Dermis microvascular lymphatic vessel endothelial cell (primary cell): ENCODE data around the gene HOXB8. TPM values are rescaled to one million over a fixed set of nuclear protein-coding genes. Genes with fewer than 3 reads are reported as not detected.
A peak's percentile ranks its signal among the peaks of the same experiment; 100 is the strongest.

Experiments
- DNase-seq, 2 donors: peaks; one replicate each; pipeline versions ENCODE4 v3.0.0 to v3.0.0-alpha.2; 2010; ENCODE audit warnings: low read depth in 2 of 2
- total RNA-seq: library from RNA; depleted of rRNA; stranded (reverse); fragments of >200 nt; gene quantifications from 2 replicates; pipeline ENCODE4 v1.2.1, GENCODE V29; 2014

The HOXB8 gene
- total RNA-seq, 1 donor from 2014 or later: 0.64 TPM

DNA sequence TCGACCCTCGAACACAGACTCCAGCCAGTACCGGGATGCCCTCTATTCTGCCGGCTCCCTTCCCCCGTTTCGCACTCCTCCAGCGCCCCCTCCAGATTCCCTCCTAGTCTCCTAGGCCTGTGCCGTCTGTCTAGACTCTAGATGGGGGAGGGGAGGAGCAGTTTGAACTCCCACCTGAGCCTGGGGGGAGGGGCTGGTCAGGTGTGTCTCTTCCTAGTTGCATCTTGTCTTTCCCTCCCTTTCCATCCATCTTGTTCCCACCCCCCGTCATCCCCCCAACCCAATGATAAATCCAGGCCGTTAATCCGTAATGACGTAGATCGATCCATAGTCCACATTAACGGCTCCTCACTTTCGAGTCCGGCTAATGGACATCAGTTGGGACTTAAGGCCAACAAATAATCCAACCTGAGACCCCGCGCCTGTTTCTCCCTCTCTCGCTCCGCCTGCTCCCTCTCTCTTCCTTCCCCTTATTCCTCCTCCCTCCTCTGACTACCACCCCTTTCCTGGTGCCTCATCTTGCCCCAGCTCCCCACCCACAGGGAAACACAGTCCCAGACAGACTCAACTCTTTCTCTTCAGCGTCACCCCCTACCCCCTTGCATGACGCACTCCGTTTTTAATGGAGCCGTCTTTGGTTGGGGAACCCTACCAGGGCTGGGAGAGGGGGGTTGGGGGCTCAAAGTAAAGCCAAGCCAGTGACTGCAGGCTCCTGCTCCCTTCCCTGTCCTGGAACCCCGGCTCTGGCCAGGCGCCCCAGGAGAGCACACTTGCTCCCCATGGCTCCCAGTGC, 18.2 kb downstream of the HOXB8 start:
- no peak for DNase-seq

DNA sequence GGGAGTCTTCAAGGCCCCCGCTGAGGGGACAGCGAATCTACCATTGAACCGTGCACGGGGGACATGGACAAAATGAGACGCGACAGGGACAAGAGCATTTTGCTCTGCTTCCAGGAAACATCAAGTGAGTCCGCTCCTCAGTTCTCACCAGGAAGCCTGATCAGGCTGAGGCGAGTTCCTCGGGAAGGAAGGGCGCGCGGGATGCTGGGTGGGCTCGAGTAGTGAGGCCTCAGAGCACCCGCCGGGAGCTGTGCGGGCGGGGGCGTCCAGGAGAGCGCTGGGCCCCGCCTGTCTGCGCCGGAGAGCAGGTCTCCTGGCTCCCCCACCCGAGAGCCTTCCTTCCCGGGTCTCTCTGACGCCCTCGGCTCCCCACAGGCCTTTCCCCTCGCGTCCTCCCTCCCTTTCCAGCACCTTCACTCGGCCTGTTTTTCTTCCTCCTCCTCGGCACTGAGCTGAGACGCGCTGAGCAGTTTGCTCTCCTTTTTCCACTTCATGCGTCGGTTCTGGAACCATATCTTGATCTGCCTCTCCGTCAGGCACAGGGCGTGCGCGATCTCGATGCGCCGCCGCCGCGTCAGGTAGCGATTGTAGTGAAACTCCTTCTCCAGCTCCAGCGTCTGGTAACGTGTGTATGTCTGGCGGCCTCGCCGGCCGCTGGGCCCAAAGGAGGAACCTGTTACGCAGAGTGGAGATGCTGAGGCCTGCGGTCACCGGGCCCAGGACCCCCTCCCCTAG, 18.9 kb downstream of the HOXB8 start:
- no peak for DNase-seq

DNA sequence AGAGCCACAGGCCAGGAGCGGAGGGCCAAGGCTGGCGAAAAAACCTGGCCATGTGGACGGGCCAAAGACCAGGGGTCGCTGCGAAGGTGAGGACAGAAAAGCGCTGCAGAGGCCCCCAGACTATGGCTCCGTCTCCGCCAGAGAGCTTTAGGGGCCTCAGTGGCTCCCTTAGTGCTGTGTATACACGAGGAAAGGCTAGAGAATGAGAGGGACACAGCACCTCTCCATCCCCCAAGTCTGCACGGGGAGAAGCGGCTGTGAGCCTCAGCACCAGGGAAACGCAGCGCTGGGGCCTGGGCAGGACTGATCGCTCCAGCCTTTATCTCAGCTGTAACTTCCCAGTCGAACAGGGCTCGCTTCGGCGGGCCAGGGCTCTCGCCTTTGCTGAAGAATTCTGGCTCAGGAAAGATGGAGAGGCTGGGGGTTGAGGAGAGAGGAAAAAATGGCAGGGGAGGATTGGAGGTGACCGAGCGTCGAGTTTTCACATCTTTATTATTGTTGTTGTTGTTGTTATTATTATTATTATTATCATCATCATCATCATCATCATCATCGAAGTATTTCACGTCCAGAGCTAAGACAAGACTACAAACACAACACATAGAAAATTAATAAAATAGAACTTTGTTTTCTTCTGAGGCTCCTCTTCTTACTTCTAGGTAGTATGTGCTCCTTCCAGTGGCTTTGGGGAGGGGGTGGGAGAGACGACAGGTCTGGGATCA, 19.7 kb downstream of the HOXB8 start:
- no peak for DNase-seq

DNA sequence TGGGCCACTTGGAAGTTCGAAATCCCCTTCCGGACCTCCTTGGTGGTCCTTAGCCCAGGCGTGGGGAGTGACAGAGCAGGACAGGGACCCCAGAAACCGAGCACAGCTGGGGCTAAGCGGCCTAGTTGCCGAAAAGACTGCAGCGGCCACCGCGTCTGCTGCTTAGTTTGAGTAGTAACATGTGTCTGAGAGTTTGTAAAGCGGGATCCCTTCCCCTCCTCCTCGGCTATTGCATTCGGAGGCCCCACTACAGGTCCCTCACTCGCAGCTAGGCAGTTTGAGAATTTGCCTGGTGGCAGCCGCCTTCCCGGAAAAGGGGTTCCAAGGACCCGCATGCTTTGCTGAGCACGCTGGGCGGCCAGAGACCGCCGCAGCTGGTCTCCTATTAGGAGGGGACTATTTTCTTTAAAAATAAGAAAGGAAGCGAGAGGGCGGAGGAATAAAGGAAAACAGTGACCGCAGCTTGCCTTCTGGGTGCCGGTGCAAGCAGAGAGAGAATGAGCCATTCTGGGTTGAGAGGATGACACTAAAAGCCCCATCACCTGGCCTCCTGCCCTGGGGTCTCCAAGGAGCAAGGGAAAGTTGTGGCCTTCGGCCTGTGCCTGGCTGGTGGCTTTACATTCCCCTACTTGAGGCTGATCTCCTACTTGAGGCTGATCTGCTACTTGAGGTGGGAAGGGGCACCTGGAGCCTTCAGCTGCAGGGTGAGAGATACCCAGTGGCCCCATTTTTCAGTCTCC, 20.4 kb downstream of the HOXB8 start:
- no peak for DNase-seq

DNA sequence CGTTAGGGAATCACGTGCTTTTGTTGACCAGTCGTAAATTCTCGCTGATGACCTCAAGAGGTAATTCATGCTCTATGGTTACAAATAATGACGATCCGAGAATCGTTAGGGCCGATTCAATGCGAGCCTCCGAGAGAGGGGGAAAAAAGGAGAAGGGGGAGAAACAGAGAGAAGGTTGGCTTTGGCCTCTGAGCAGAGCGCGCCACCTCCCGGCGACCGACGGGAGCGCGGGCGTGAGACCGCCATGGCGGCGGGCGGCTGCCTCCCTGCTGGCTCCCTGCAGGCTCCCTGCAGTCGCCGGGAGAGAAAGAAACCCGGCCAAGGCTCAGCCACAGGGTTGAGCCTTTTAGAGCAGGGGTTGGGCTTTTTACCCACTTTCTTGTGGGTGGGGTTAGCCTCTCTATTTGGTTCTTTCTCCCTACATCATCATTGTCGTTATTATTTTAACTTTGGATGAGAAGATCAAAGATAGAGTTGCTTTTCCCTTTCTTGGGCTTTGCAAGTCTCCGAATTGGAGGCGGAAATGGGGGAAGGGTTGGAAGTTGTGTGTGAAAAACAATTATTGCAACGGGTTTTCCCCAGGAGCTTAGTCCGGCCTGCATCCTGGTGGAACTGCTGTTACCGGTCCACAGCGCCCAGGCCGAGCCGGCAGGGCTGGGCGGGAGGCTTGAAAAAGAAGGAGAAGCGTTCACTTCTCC, 21.1 kb downstream of the HOXB8 start:
- peak in 1 of 2 donors; percentile 78 for DNase-seq

DNA sequence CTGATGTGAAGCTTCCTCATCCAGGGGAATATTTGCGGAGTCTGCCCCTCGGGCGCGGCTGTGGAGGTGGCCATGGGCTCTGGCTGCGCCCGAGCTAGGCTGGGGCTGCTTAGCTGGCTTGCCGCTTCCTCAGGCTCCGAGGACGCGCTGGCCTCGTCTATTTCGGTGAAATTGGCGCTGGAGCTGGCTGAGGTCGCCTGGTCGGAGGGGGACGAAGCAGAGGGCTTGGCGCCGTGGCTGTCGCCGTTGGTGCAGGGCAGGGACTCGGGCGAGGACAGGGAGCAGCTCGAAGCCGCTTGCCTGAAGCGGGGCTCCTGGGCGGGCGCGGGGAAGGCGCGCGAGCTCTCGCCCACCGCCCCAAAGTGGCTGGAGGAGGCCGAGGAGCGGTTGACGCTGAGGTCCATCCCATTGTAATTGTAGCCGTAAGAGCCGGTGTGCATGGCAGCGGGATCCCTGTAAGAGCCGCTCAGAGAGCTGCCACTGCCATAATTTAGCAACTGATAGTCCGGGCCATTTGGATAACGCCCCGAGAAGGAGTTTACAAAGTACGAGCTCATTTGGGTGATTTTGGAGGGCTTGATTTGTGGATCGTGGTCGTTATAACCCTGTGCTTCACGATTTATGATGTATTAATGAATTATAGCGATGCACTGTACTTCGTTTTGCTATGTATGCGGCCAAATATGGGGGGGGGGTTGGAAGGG, 21.8 kb downstream of the HOXB8 start, which contains the start of gene HOXB5:
HOXB5 (minus strand) TSS at position 654 of the 704 bp plus-strand sequence; CDS start at position 557, 97 bp downstream.
- DNase-seq: no peak

DNA sequence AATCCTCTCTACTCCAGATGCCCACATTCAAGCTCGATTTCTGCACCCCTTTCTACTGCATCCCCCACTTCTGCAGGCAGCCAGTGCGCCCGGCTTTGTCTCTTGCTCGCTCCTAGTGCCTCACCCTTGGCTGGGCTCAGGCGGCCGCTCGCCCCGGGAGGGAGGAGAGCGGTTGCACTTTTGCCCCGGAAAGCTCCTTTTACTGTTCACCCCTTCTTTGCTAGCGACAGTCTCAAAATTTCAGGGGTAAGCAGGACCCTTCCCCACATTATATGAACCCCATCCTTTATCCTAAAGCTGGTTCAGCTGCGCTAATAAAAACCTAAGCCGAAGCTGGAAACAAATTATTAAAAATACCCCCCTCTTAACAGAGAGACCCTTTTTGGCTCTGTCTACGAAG, 22.5 kb downstream of the HOXB8 start:
- DNase-seq: no peak

DNA sequence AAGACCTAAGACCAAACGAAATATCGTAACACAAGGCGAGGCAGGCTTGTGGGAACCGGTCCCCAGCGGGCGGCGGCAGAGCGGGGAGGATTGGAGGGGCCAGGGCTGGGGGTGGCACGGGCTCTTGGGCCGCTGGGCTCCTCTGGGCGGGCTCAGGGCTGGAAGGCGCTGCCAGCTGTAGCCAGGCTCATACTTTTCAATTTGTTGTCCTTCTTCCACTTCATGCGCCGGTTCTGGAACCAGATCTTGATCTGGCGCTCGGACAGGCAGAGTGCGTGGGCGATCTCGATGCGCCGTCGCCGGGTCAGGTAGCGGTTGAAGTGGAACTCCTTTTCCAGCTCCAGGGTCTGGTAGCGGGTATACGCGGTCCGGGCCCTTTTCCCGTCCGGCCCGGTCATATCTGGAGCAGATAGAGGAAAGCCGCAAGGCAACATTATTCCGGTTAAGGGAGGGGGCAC, 23.0 kb downstream of the HOXB8 start:
- DNase-seq: no peak

DNA sequence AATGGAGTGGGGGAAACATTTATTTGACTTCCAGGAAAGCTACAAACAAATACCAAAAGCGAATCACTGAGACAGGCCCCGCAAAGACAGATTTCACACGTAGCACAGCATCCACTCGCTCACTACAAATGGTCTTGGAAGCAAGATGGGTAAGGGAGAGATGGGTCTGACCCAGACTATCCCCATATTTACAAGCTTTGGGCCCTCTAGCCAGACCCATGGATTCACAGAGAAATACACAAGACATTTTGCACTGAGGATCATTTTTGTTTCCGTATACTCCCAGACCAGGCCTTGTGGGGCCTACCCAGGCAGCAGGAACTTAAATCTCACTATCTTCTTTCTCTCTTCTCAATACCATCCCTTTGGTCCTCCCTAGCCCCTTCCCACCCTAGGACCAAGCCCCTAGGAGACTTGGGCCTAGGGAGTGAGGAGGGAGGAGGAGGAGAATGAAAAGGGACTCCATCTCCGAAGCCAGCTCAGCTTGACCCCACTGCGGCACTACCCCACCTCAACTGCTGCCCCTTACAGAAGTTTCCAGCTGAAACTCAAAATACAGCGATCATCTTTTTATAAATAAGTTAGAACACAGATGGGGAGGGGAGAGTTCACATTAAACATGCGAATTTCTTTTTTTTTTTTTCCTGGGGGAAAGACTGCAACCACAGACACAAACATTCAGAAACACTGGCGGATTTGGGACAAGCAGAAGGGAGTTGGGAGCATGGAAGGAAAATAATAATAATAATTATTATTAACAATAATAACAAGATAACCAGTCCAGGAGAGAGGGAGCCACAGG, 23.6 kb downstream of the HOXB8 start:
- DNase-seq: no peak

DNA sequence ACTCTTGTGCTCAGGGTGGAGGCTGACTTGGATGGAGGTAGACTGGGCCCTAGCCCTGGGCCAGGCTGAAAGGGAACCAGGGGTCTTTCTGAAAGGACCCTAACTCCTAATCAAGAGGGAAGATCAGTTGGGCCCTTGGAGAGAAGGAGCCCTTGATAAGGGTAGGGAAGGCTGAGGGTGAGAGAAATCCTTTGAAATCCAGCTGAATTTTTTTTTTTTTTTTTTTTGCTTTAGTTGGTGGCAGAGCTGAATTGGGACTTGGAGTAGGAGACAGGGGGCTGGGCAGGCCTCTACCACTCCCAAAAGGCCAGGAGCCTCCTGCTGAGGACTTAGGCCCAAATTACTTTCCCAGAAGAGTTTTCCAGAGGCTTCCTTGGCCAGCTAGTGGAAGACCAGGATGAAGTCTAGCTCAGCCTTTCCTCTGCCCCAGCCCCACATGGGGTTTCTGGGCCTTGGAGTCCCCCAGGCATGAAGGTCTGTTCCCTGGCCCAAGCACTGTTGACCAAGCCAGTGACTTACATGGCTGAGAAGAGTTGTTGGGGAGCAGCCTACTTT, 24.4 kb downstream of the HOXB8 start:
- no peak for DNase-seq

DNA sequence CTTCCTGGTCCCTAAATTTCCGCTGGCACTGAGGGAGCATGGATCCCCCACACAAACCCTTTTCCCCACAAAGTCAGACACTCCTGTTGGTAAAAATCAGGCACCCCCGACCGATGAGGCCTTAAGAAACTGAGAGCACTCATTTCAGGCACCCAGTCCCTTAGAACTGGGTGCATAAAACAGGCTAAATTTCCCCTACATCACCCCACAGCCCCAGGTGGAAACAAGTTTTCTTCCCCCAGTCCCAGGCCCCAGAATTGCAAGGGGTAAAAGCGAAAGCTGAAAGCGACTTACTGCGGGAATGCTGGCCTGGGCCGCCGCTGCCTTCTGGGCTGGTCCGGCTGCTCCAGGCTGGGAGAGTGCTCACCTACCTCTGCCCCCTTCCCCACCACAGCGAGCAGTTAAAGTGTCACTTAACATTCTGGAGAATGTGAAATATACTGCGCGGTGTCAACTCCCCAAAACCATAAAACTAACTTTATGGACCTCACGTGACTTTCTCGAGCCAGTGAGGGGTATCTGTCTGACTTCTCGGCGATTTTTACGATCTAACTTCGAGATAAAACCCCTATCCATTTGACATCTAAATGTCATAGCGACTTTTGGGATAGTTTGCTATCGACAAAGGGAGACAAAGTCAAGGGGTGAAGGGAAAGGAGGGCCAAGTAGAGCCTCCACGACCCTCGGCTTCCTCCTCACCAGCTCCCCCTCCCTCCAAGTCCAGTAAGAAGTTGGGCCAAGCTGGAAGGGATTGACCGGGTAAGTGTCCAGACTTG, 25.1 kb downstream of the HOXB8 start, which contains the start of gene HOXB3:
HOXB3 (minus strand) TSS at position 411 of the 776 bp plus-strand sequence. CDS start 37,767 bp downstream, outside the sequence.
- no peak for DNase-seq

DNA sequence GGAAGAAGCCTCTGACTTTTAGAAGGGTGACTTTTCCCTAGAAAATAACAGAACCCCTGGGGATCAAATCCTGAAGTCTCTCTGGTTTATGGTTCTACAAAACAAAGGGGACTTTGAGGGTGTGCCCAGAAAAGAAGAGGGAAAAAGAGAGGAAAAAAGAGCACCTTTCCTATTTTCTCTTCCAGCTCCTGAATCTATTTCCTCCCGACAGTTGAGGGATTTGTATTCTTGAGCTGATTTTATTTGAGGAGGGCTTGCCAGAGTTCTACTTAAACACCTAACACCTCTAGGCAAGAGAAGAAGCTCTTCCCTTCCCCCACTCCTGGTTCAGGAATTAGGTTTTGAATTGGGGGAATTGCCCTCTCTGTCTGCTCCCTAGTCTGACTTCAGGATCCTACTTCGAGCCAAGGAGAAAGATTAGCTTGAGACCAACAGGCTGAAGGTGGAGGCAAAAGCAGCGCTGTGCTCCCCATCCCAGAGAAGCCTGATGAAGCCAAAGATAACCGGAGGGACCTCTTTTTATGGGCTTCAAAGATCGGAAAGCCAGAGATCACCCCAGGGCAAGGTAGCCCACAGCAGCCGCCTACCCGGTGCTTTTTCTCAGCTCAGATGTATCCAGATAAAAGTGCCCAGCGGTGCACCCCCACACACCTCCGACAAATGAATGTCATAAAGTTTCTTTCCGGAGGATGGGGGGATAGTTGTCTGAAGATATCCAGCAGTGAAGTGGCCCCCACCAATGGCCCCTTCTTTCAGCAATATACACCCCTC, 25.8 kb downstream of the HOXB8 start:
- DNase-seq: no peak

DNA sequence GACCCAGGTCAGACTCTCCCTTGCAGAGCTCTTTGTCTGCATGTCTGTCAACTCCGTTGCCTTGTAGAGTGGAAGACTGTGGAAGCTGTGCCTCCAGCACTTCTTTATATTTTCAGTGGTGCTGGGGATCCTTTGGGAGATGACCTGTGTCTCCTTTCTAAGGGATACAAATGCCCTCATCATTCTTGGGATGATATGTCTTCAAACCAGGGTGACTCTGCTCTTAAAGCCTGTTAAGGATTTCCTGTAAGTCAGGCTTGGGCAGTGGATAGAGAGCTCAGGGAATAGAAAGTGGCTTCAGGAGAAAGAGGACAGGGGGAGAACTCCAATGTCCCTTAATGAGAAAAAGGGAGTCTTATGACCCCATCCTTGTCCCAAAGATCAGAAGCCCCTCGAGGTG, 26.6 kb downstream of the HOXB8 start:
- no peak for DNase-seq

DNA sequence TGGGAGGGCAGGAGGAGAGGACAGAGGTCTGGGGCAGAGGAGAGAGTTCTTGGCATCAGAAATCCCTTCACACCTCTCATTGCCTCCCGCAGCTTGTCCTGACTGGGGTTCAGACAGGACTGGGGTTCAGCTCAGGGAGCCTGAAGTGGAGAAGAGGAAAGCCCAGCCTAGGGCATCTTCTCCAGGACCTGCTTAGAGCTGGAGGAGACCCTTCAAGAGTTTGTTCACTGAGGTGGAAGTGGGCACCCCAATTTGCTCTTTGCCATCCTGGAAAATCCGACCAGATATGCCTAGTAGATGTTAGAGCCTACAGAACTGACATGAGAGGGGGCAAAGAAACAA, 27.0 kb downstream of the HOXB8 start:
- no peak for DNase-seq

DNA sequence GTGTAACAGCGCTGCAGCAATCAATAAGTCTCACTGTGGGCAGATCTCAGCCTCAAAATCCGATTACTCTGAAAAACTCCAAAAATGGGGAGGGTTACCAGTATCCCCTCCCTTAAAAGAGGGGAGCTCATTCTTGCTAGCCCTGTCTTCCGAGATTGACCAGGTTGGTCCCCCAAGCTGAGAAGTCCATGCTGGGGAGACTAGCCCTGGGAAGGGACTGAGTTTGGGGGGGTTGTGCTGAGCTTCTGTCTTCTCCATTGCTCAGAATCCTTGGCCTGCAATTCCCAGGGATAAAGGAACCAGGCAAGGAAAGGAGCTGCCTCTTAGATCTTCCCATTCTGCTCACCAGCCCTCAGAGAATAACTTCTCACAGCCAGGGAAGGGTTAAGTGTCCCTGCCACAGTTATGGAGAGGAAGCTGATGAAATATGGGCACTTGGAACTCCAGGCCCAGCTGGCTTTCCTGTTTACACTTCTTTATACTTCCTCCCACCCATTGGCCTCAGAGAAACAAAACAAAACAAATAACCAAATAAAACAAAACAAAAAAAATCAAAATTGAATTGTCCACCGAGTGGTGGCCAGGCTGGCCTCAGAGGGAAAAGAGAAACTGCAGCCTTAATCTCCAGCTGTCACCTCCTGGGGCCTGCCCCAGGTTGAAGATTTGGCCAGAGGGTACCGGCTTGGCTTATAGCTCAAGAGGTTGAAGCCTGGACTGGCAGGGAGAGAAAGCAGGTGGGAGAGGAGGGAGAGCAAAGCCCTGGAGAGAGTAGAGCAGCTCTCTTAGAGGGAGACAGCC, 27.6 kb downstream of the HOXB8 start:
- DNase-seq: peak in 1 of 2 donors; percentile 65
